ENCODE data around the gene GPC1.
A peak's percentile ranks its signal among the peaks of the same experiment; 100 is the strongest.

GPC1 gene

GRCh38 chr2:240458044-240458899, 22.8 kb downstream of the GPC1 start:
- DNase-seq (ENCODE audit: low spot score): no peak
- Histone ChIP-seq H3K4me3 (no peak overlapping the region), H3K27ac (no peak overlapping the region)
- no peak for TF ChIP-seq CTCF (IDR thresholded peaks at IDR 0.05)

GRCh38 chr2:240458900-240459391, 23.5 kb downstream of the GPC1 start:
- no peak overlapping the region for H3K4me3 ChIP-seq
- no peak for DNase-seq (ENCODE audit: low spot score)
- no peak for TF ChIP-seq CTCF (IDR thresholded peaks at IDR 0.05)

GRCh38 chr2:240459401-240460252, 24.2 kb downstream of the GPC1 start:
- no peak overlapping the region for H3K4me3 ChIP-seq
- no peak for TF ChIP-seq CTCF (IDR thresholded peaks at IDR 0.05)
- no peak for DNase-seq (ENCODE audit: low spot score)
- H3K27ac ChIP-seq: no peak overlapping the region

More at GRCh38 chr2:240458900-240459391, 23.5 kb downstream of the GPC1 start:
- H3K27ac ChIP-seq: no peak overlapping the region

- Histone ChIP-seq H3K4me3 (no peak overlapping the region), H3K27ac (no peak overlapping the region)
- DNase-seq (ENCODE audit: low spot score): no peak
- no peak for TF ChIP-seq CTCF (IDR thresholded peaks at IDR 0.05)
Measured at GRCh38 chr2:240460253-240460711, 24.8 kb downstream of the GPC1 start.

GRCh38 chr2:240460781-240461431, 25.4 kb downstream of the GPC1 start:
- no peak for DNase-seq (ENCODE audit: low spot score)
- Histone ChIP-seq H3K4me3 (no peak overlapping the region), H3K27ac (no peak overlapping the region)
- no peak for TF ChIP-seq CTCF (IDR thresholded peaks at IDR 0.05)

GRCh38 chr2:240461471-240462072, 26.1 kb downstream of the GPC1 start:
- Histone ChIP-seq H3K27ac (no peak overlapping the region), H3K4me3 (no peak overlapping the region)
- no peak for TF ChIP-seq CTCF (IDR thresholded peaks at IDR 0.05)
- peak; percentile 70 for DNase-seq (ENCODE audit: low spot score)

Data from coronary artery (tissue), 2 donors.